HepG2 (cell line): ENCODE results near the gene NEURL3. TPM values are rescaled to one million over a fixed set of nuclear protein-coding genes. Genes with fewer than 3 reads are reported as not detected.

ENCODE experiments used
- ATAC-seq: fragments of 200-7000 bp; cut with Tn5 transposase; 3 replicates; pipeline ENCODE4 v1.9.1; 2020; ENCODE audit warnings: mild to moderate bottlenecking, moderate library complexity
- BruUV-seq: library from RNA; stranded (reverse); fragments of 400-500 nt; replicated peaks from 2 replicates; lab custom pipeline; 2021; lab: Mats Ljungman, UMichigan
- CTCF ChIA-PET: fragments of 300-600 bp; formaldehyde crosslinking; extraction: SDS; loops from one replicate; lab custom pipeline; 2021; ENCODE audit warnings: low total read pairs, inconsistent platforms, low intra/inter-chr PET ratio; lab: Yijun Ruan, JAX
- POLR2A ChIA-PET: fragments of 350-600 bp; sonication (Branson Sonifier 250); formaldehyde crosslinking; loops from one replicate; lab custom pipeline; 2020; ENCODE audit warnings: antibody characterized with exemption, inconsistent platforms; lab: Yijun Ruan, JAX
- DNase-seq: peaks from one replicate; pipeline ENCODE4 v3.0.0-alpha.2; 2015; ENCODE audit warnings: low spot score
- FAIRE-seq: peaks from 3 replicates; lab custom pipeline; 2011; peaks lifted over from hg19 to GRCh38; lab: Jason Lieb, UNC
- H2AFZ ChIP-seq: one replicate; pipeline ENCODE4 v1.6.1; 2011; ENCODE audit warnings: low read length, inconsistent platforms
- H3K27ac ChIP-seq: fragments of 300-600 bp; 3 replicates; pipeline ENCODE4 v1.8.0; 2011; ENCODE audit warnings: mixed run types, mild to moderate bottlenecking, mixed read lengths, low read length, inconsistent platforms; ENCODE audit not compliant: insufficient read depth; ENCODE audit errors: extremely low read length
- H3K27me3 ChIP-seq, 2 experiments: fragments of 200-600 bp in 1 of 2; 2 replicates in 1 of 2; 3 replicates in 1 of 2; pipeline versions ENCODE4 v1.6.0 to v1.8.0; 2011; ENCODE audit warnings: low read length in 2 of 2, mild to moderate bottlenecking in 2 of 2, moderate library complexity in 2 of 2, inconsistent platforms in 1 of 2; ENCODE audit not compliant: insufficient read depth in 2 of 2, control insufficient read depth in 1 of 2
- H3K36me3 ChIP-seq, 2 experiments: fragments of 200-600 bp in 1 of 2; replicated peaks in 1 of 2; 2 replicates in 1 of 2; 3 replicates in 1 of 2; pipeline versions ENCODE4 v1.5.1 to v1.8.0; 2011; ENCODE audit warnings: low read length in 2 of 2, inconsistent platforms in 1 of 2; ENCODE audit not compliant: insufficient read depth in 2 of 2, control insufficient read depth in 1 of 2
- H3K4me1 ChIP-seq: 2 replicates; pipeline ENCODE4 v1.5.1; 2012; ENCODE audit warnings: low read length, inconsistent platforms; ENCODE audit not compliant: insufficient read depth
- H3K4me2 ChIP-seq: 2 replicates; pipeline ENCODE4 v1.6.0; 2011; ENCODE audit warnings: low read depth, low read length, inconsistent platforms
- H3K4me3 ChIP-seq, 3 experiments: fragments of 200-600 bp in 1 of 3; sonication (generic), shearing (Covaris generic) in 1 of 3; replicated peaks in 1 of 3; 2 replicates each; pipeline ENCODE4 v1.5.1; 2011 to 2016; ENCODE audit warnings: low read length in 3 of 3, inconsistent platforms in 2 of 3, low read depth in 2 of 3, mild to moderate bottlenecking in 2 of 3, control low read depth in 1 of 3, mixed read lengths in 1 of 3; ENCODE audit not compliant: insufficient read depth in 1 of 3
- H3K79me2 ChIP-seq: one replicate; pipeline ENCODE4 v1.6.1; 2011; ENCODE audit warnings: low read length, inconsistent platforms; ENCODE audit not compliant: insufficient read depth
- H3K9ac ChIP-seq: 2 replicates; pipeline ENCODE4 v1.6.0; 2011; ENCODE audit warnings: mild to moderate bottlenecking, low read depth, low read length, inconsistent platforms; ENCODE audit not compliant: insufficient read depth
- H3K9me3 ChIP-seq: 2 replicates; pipeline ENCODE4 v1.5.1; 2012; ENCODE audit warnings: mild to moderate bottlenecking, low read length
- H4K20me1 ChIP-seq: 2 replicates; pipeline ENCODE4 v1.6.0; 2011; ENCODE audit warnings: inconsistent platforms, mild to moderate bottlenecking, low read length, moderate library complexity; ENCODE audit not compliant: insufficient read depth
- HNRNPL ChIP-seq: fragments of 200-400 bp; formaldehyde crosslinking; IDR thresholded peaks from 2 replicates; pipeline ENCODE4 v1.6.1; 2017; ENCODE audit warnings: mild to moderate bottlenecking, low read depth, low read length
- KDM4B ChIP-seq: sonication (generic); formaldehyde crosslinking; IDR thresholded peaks from 2 replicates; pipeline ENCODE4 v1.4.0; 2020; ENCODE audit warnings: missing genetic modification reagents
- MXD4 ChIP-seq: IDR thresholded peaks from 2 replicates; pipeline ENCODE4 v1.6.1; 2016; ENCODE audit warnings: mild to moderate bottlenecking, missing biosample characterization, missing genetic modification reagents
- RXRA ChIP-seq: sonication (generic); formaldehyde crosslinking; IDR thresholded peaks from 2 replicates; pipeline ENCODE4 v1.5.1; 2020; ENCODE audit warnings: missing genetic modification reagents
- SCMH1 ChIP-seq: sonication (generic); formaldehyde crosslinking; IDR thresholded peaks from 2 replicates; pipeline ENCODE4 v1.9.0; 2021; ENCODE audit warnings: missing genetic modification reagents, mild to moderate bottlenecking, borderline replicate concordance
- ZFP36L1 ChIP-seq: sonication (generic); formaldehyde crosslinking; IDR thresholded peaks from 2 replicates; pipeline ENCODE4 v1.8.0; 2022; ENCODE audit warnings: mild to moderate bottlenecking, missing genetic modification reagents, moderate library complexity
- ZNF713 ChIP-seq: sonication (generic); formaldehyde crosslinking; IDR thresholded peaks from 2 replicates; pipeline ENCODE4 v1.4.0; 2020; ENCODE audit warnings: mild to moderate bottlenecking, missing genetic modification reagents
- WGBS: methylation state at CpG from one replicate; pipeline ENCODE4 v1.1.6; 2017; ENCODE audit warnings: low lambda C conversion rate; 5-methylcytosine and 5-hydroxymethylcytosine counted together
- in situ Hi-C: cut with HindIII; loops from 2 replicates; pipeline ENCODE4 v1.10.0; 2017; ENCODE audit warnings: low pct_unique_long_range_greater_than_20kb; ENCODE audit not compliant: extremely low pct_ligation_motif_present
- intact Hi-C: fragments of 100-400 bp; cut with micrococcal nuclease; formaldehyde crosslinking; loops from one replicate; pipeline ENCODE4 v1.10.0; 2022; ENCODE audit not compliant: unreplicated experiment
- polyA plus RNA-seq, 8 experiments: library from polyadenylated mRNA; depleted of rRNA in 3 of 8; stranded (reverse) in 7 of 8; unstranded in 1 of 8; fragments of >200 nt; fragmentation: Illumina TruSeq in 4 of 8; extraction: Trizol in 4 of 8; gene quantifications; 2 replicates each; pipeline versions ENCODE4 v1.2.1 to v1.2.3, GENCODE V29; 2011 to 2016; ENCODE audit warnings: low read depth in 4 of 8, missing spikeins in 1 of 8, mixed read lengths in 1 of 8; ENCODE audit not compliant: insufficient read depth in 1 of 8
- total RNA-seq, 5 experiments: library from RNA; depleted of rRNA; stranded (reverse); fragments of >200 nt; fragmentation: Illumina TruSeq; extraction: Trizol; gene quantifications; 2 replicates each; pipeline ENCODE4 v1.2.3, GENCODE V29; 2016; ENCODE audit warnings: low read depth in 1 of 5
- TF ChIP-seq, protein P1 (sequence below): sonication (generic); formaldehyde crosslinking; IDR thresholded peaks from 2 replicates; pipeline ENCODE4 v1.4.0; 2020; ENCODE audit warnings: missing genetic modification reagents
- TF ChIP-seq, protein P2 (sequence below): sonication (generic); formaldehyde crosslinking; IDR thresholded peaks from 2 replicates; pipeline ENCODE4 v1.4.0; 2020; ENCODE audit warnings: missing genetic modification reagents
- TF ChIP-seq, protein P3 (sequence below): sonication (generic); formaldehyde crosslinking; IDR thresholded peaks from 2 replicates; pipeline ENCODE4 v1.5.1; 2020; ENCODE audit warnings: missing genetic modification reagents, mild to moderate bottlenecking, borderline replicate concordance
- TF ChIP-seq, protein P4 (sequence below): sonication (generic); formaldehyde crosslinking; IDR thresholded peaks from 2 replicates; pipeline ENCODE4 v1.4.0; 2020; ENCODE audit warnings: missing genetic modification reagents

Gene NEURL3
- total and polyA plus RNA-seq, 2 of the 13 experiments (the other 11 are each of a cell fraction or from before 2014, with no cell fraction given), result 0.16 to 1.2 TPM

GRCh38 chr2:96553176-96553956 is 48.2 kb upstream of the NEURL3 start (continued):
- TF ChIP-seq, protein P1, sequence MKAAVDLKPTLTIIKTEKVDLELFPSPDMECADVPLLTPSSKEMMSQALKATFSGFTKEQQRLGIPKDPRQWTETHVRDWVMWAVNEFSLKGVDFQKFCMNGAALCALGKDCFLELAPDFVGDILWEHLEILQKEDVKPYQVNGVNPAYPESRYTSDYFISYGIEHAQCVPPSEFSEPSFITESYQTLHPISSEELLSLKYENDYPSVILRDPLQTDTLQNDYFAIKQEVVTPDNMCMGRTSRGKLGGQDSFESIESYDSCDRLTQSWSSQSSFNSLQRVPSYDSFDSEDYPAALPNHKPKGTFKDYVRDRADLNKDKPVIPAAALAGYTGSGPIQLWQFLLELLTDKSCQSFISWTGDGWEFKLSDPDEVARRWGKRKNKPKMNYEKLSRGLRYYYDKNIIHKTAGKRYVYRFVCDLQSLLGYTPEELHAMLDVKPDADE (CRISPR knock-in tag), result no peak
- no peak for TF ChIP-seq MXD4 (CRISPR knock-in tag)

DNA sequence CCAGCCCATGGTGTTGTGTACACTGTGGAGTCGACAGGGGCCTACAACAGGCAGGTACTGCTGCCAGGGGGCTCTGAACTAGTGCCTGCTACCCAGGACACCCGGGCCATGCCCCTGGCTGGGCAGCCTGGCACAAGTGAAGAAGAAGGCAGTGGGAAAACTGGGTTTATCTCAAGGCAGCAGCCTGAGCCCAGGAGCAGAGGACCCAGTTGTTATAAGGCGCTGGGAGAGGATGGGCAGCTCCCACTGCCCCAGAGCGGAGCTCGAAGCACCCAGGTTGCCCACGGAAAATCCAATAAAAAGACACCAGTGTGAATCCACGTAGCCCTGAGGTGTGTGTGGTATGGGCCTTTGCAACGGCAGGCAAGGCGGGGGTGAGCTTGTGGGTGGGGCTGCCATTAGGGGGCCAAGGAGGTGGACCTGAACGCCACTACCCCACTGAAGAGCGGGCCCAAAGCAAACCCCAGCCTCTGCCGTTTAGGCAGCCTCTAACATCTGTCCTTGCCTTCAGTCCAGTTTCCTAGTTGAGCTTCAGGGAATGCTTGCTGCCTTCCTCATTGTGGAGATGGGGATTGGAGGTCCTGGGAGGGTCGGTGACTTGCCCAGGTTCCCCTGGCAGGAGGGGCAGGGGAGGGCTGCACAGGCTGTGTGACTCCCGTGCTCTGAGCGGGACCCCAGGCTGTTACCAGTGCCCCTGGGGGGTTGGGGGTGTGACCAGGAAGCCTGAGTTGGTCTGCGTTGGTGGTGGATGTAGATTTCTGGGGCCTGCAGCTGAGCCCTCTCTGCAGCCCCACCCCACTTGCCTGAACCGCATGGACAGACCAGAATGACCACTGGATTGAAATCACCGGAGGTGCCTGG is 47.4 kb upstream of the NEURL3 start:
- no peak for ATAC-seq
- Histone ChIP-seq H3K36me3 (no peaks in the 10 kb centered on the region; a peak in 1 of 5 replicates), H3K9ac (no peak overlapping the region), H3K4me1 (peaks cover 65% of the 10 kb centered on the region), H3K79me2 (no peaks in the 10 kb centered on the region), H3K4me2 (no peak overlapping the region), H3K4me3 (no peak overlapping the region), H3K9me3 (no peaks in the 10 kb centered on the region), H3K27ac (no peak overlapping the region), H3K27me3 (no peaks in the 10 kb centered on the region), H4K20me1 (no peaks in the 10 kb centered on the region), H2AFZ (no peak overlapping the region)
- in situ Hi-C loops, result no loop called here
- ChIA-PET POLR2A (no interaction called here), CTCF (no interaction called here)
- no TSS peak for BruUV-seq
- no peak for DNase-seq
- FAIRE-seq, result no peak
- 89% methylated on average over 15 of the region's 18 CpGs for WGBS
- intact Hi-C loops, result loop anchor here (5.0 kb wide), 2 partner anchors 50 to 80 kb away; no protein-coding TSS in a partner anchor
- TF ChIP-seq SCMH1 (CRISPR knock-in tag) (no peak), HNRNPL (0 out of 2 replicates have a peak, but pooled peaks have one; percentile 1), KDM4B (CRISPR knock-in tag) (no peak), ZFP36L1 (CRISPR knock-in tag) (no peak), ZNF713 (CRISPR knock-in tag) (no peak), RXRA (CRISPR knock-in tag) (peak; percentile 2; the same call in 1 of the 2 replicates)
- TF ChIP-seq, protein P2, sequence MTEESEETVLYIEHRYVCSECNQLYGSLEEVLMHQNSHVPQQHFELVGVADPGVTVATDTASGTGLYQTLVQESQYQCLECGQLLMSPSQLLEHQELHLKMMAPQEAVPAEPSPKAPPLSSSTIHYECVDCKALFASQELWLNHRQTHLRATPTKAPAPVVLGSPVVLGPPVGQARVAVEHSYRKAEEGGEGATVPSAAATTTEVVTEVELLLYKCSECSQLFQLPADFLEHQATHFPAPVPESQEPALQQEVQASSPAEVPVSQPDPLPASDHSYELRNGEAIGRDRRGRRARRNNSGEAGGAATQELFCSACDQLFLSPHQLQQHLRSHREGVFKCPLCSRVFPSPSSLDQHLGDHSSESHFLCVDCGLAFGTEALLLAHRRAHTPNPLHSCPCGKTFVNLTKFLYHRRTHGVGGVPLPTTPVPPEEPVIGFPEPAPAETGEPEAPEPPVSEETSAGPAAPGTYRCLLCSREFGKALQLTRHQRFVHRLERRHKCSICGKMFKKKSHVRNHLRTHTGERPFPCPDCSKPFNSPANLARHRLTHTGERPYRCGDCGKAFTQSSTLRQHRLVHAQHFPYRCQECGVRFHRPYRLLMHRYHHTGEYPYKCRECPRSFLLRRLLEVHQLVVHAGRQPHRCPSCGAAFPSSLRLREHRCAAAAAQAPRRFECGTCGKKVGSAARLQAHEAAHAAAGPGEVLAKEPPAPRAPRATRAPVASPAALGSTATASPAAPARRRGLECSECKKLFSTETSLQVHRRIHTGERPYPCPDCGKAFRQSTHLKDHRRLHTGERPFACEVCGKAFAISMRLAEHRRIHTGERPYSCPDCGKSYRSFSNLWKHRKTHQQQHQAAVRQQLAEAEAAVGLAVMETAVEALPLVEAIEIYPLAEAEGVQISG (CRISPR knock-in tag), result no peak
- TF ChIP-seq, protein P3, sequence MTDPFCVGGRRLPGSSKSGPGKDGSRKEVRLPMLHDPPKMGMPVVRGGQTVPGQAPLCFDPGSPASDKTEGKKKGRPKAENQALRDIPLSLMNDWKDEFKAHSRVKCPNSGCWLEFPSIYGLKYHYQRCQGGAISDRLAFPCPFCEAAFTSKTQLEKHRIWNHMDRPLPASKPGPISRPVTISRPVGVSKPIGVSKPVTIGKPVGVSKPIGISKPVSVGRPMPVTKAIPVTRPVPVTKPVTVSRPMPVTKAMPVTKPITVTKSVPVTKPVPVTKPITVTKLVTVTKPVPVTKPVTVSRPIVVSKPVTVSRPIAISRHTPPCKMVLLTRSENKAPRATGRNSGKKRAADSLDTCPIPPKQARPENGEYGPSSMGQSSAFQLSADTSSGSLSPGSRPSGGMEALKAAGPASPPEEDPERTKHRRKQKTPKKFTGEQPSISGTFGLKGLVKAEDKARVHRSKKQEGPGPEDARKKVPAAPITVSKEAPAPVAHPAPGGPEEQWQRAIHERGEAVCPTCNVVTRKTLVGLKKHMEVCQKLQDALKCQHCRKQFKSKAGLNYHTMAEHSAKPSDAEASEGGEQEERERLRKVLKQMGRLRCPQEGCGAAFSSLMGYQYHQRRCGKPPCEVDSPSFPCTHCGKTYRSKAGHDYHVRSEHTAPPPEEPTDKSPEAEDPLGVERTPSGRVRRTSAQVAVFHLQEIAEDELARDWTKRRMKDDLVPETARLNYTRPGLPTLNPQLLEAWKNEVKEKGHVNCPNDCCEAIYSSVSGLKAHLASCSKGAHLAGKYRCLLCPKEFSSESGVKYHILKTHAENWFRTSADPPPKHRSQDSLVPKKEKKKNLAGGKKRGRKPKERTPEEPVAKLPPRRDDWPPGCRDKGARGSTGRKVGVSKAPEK (CRISPR knock-in tag), result no peak
- TF ChIP-seq, protein P4, sequence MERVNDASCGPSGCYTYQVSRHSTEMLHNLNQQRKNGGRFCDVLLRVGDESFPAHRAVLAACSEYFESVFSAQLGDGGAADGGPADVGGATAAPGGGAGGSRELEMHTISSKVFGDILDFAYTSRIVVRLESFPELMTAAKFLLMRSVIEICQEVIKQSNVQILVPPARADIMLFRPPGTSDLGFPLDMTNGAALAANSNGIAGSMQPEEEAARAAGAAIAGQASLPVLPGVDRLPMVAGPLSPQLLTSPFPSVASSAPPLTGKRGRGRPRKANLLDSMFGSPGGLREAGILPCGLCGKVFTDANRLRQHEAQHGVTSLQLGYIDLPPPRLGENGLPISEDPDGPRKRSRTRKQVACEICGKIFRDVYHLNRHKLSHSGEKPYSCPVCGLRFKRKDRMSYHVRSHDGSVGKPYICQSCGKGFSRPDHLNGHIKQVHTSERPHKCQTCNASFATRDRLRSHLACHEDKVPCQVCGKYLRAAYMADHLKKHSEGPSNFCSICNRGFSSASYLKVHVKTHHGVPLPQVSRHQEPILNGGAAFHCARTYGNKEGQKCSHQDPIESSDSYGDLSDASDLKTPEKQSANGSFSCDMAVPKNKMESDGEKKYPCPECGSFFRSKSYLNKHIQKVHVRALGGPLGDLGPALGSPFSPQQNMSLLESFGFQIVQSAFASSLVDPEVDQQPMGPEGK (CRISPR knock-in tag), result no peak
